B cell (primary cell): ENCODE results near the gene ARHGAP30. TPM values are rescaled to one million over a fixed set of nuclear protein-coding genes. Genes with fewer than 3 reads are reported as not detected.

Experiments
- ATAC-seq: fragments of 200-7000 bp; cut with Tn5 transposase; one replicate; pipeline ENCODE4 v1.10.0; 2021; ENCODE audit warnings: low read depth, mild to moderate bottlenecking, moderate number of reproducible peaks, moderate library complexity
- CTCF ChIA-PET: fragments of 350-600 bp; sonication (Branson Sonifier 250); formaldehyde crosslinking; loops from one replicate; lab custom pipeline; 2021; ENCODE audit warnings: antibody characterized with exemption, inconsistent platforms; lab: Charles Lee
- POLR2A ChIA-PET: fragments of 350-600 bp; sonication (Branson Sonifier 250); formaldehyde crosslinking; loops from one replicate; lab custom pipeline; 2021; ENCODE audit warnings: antibody characterized with exemption; lab: Charles Lee
- DNase-seq: peaks from one replicate; pipeline ENCODE4 v3.0.0; 2013
- H2AFZ ChIP-seq: 2 replicates; pipeline ENCODE4 v1.6.1; 2012; ENCODE audit warnings: mild to moderate bottlenecking, low read depth, low read length; ENCODE audit not compliant: insufficient read depth, poor library complexity, severe bottlenecking
- H3K27ac ChIP-seq, 2 donors: 1 replicate in 1 of 2; 2 replicates in 1 of 2; pipeline ENCODE4 v1.5.1; 2012 to 2013; ENCODE audit warnings: low read length in 2 of 2, mild to moderate bottlenecking in 2 of 2, moderate library complexity in 1 of 2
- H3K27me3 ChIP-seq, 4 experiments: fragments of 200-600 bp in 1 of 4; sonication (generic) in 1 of 4; replicated peaks in 1 of 4; 1 replicate in 2 of 4; 2 replicates in 2 of 4; pipeline versions ENCODE4 v1.6.1 to v1.7.0; 2013 to 2016; ENCODE audit warnings: low read length in 3 of 4, mild to moderate bottlenecking in 2 of 4, mixed read lengths in 1 of 4, moderate library complexity in 1 of 4; ENCODE audit not compliant: insufficient read depth in 4 of 4, control insufficient read depth in 3 of 4; ENCODE audit errors: control extremely low read depth in 1 of 4
- H3K36me3 ChIP-seq, 2 experiments: replicated peaks in 1 of 2; 1 replicate in 1 of 2; 2 replicates in 1 of 2; pipeline versions ENCODE4 v1.6.1 to v1.7.1; 2013; ENCODE audit warnings: low read length in 1 of 2; ENCODE audit not compliant: insufficient read depth in 2 of 2, control insufficient read depth in 1 of 2; ENCODE audit errors: control extremely low read depth in 1 of 2, extremely low read depth in 1 of 2
- H3K4me1 ChIP-seq, 2 donors: fragments of 200-600 bp in 1 of 2; sonication (generic) in 1 of 2; 1 replicate in 1 of 2; 2 replicates in 1 of 2; pipeline versions ENCODE4 v1.5.1 to v1.6.1; 2013 to 2017; ENCODE audit warnings: low read length in 2 of 2; ENCODE audit not compliant: control insufficient read depth in 2 of 2, insufficient read depth in 2 of 2
- H3K4me2 ChIP-seq: replicated peaks from 2 replicates; pipeline ENCODE3; 2012; ENCODE audit warnings: mild to moderate bottlenecking, low read depth, low read length; ENCODE audit not compliant: poor library complexity, severe bottlenecking
- H3K4me3 ChIP-seq, 5 experiments: fragments of 200-600 bp in 1 of 5; sonication (generic) in 1 of 5; 1 replicate in 3 of 5; 2 replicates in 2 of 5; pipeline versions ENCODE4 v1.5.1 to v1.7.0; 2011 to 2016; ENCODE audit warnings: low read length in 4 of 5, mild to moderate bottlenecking in 4 of 5, low read depth in 2 of 5, control low read depth in 1 of 5, moderate library complexity in 1 of 5; ENCODE audit not compliant: insufficient read depth in 1 of 5; ENCODE audit errors: control extremely low read depth in 1 of 5, extremely low read depth in 1 of 5
- H3K79me2 ChIP-seq: fragments of 200-600 bp; sonication (generic); one replicate; pipeline ENCODE4 v1.6.0; 2016; ENCODE audit warnings: low read length; ENCODE audit not compliant: control insufficient read depth, insufficient read depth
- H3K9ac ChIP-seq: fragments of 200-600 bp; sonication (generic); 2 replicates; pipeline ENCODE4 v1.6.1; 2017; ENCODE audit warnings: mild to moderate bottlenecking, low read length, moderate library complexity
- H3K9me3 ChIP-seq, 3 donors: one replicate each; pipeline versions ENCODE4 v1.6.1 to v1.7.1; 2013; ENCODE audit warnings: low read length in 2 of 3; ENCODE audit not compliant: control insufficient read depth in 2 of 3, insufficient read depth in 1 of 3; ENCODE audit errors: control extremely low read depth in 1 of 3
- H4K20me1 ChIP-seq: 2 replicates; pipeline ENCODE4 v1.6.0; 2012; ENCODE audit warnings: mild to moderate bottlenecking, low read length; ENCODE audit not compliant: insufficient read depth, control insufficient read depth, poor library complexity, severe bottlenecking
- H3K27ac Mint-ChIP-seq: one replicate; pipeline ENCODE4 v1.8.0; 2021; ENCODE audit warnings: mixed read lengths
- H3K27me3 Mint-ChIP-seq: one replicate; pipeline ENCODE4 v1.8.0; 2021; ENCODE audit warnings: mixed read lengths
- H3K4me1 Mint-ChIP-seq: one replicate; pipeline ENCODE4 v1.8.0; 2021; ENCODE audit warnings: mixed read lengths
- H3K4me3 Mint-ChIP-seq: one replicate; pipeline ENCODE4 v1.8.0; 2021; ENCODE audit warnings: mixed read lengths
- H3K9me3 Mint-ChIP-seq: one replicate; pipeline ENCODE4 v1.8.0; 2022; ENCODE audit warnings: mixed read lengths; ENCODE audit not compliant: insufficient read depth
- EZH2 ChIP-seq: IDR thresholded peaks from 2 replicates; pipeline ENCODE4 v1.6.1; 2012; ENCODE audit warnings: borderline replicate concordance, low read depth, mild to moderate bottlenecking, moderate library complexity, low read length; ENCODE audit not compliant: insufficient read depth, poor library complexity, severe bottlenecking
- WGBS: methylation state at CpG from one replicate; pipeline ENCODE4 v1.1.5; 2013; ENCODE audit warnings: missing lambda C conversion rate; ENCODE audit not compliant: insufficient coverage; 5-methylcytosine and 5-hydroxymethylcytosine counted together
- intact Hi-C: fragments of 100-400 bp; cut with micrococcal nuclease; formaldehyde crosslinking; loops from one replicate; pipeline ENCODE4 v1.10.0; 2022
- polyA plus RNA-seq: library from polyadenylated mRNA; depleted of rRNA; stranded (reverse); fragments of >200 nt; gene quantifications from 2 replicates; pipeline ENCODE4 v1.2.3, GENCODE V29; 2012
- total RNA-seq, 2 donors: library from RNA; stranded (reverse); fragments of 120-200 nt in 1 of 2; gene quantifications; 1 replicate in 1 of 2; 2 replicates in 1 of 2; pipeline versions ENCODE4 v1.2.3 to v1.2.4, GENCODE V29; 2013 to 2022
- TF ChIP-seq, protein P1 (sequence below): fragments of 200-600 bp; IDR thresholded peaks from one replicate; pipeline ENCODE4 v1.8.0; 2022; ENCODE audit warnings: antibody characterized with exemption, mild to moderate bottlenecking

Gene ARHGAP30
- total and polyA plus RNA-seq, 2 donors (not counting 1 experiment from before 2014, with no cell fraction given), result 122 to 146 TPM

- Histone ChIP-seq H4K20me1 (no peaks in the 10 kb centered on the region), H2AFZ (no peak overlapping the region), H3K27me3 (no peaks in the 10 kb centered on the region), H3K4me2 (no peak overlapping the region), H3K27ac (no peak overlapping the region), H3K79me2 (no peaks in the 10 kb centered on the region), H3K4me3 (no peak overlapping the region), H3K36me3 (no peaks in the 10 kb centered on the region), H3K4me1 (no peaks in the 10 kb centered on the region), H3K9ac (no peak overlapping the region), H3K9me3 (no peaks in the 10 kb centered on the region)
- WGBS, result 90% methylated on average over 1 of the region's 2 CpGs
- CTCF ChIA-PET, result interaction anchor here (1.1 kb wide), 1 partner anchor 14 kb away, joined by 4 read pairs; no protein-coding TSS in a partner anchor
- ATAC-seq (no peak), DNase-seq (no peak)
- TF ChIP-seq, protein P1, sequence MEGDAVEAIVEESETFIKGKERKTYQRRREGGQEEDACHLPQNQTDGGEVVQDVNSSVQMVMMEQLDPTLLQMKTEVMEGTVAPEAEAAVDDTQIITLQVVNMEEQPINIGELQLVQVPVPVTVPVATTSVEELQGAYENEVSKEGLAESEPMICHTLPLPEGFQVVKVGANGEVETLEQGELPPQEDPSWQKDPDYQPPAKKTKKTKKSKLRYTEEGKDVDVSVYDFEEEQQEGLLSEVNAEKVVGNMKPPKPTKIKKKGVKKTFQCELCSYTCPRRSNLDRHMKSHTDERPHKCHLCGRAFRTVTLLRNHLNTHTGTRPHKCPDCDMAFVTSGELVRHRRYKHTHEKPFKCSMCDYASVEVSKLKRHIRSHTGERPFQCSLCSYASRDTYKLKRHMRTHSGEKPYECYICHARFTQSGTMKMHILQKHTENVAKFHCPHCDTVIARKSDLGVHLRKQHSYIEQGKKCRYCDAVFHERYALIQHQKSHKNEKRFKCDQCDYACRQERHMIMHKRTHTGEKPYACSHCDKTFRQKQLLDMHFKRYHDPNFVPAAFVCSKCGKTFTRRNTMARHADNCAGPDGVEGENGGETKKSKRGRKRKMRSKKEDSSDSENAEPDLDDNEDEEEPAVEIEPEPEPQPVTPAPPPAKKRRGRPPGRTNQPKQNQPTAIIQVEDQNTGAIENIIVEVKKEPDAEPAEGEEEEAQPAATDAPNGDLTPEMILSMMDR, result no peak
- TF ChIP-seq EZH2, result no peak
- H3K4me3 Mint-ChIP-seq, result no peak overlapping the region
- H3K9me3 Mint-ChIP-seq, result no peaks in the 10 kb centered on the region
- no peaks in the 10 kb centered on the region for H3K4me1 Mint-ChIP-seq
- H3K27me3 Mint-ChIP-seq, result peaks cover 7% of the 10 kb centered on the region
- intact Hi-C loops, result no loop called here
- POLR2A ChIA-PET, result no interaction called here
- no peak overlapping the region for H3K27ac Mint-ChIP-seq
These were observed 15.5 kb upstream of the ARHGAP30 start for GRCh38 chr1:161085165-161085564.

- DNase-seq (no peak), ATAC-seq (no peak)
- H3K27me3 Mint-ChIP-seq, result peaks cover 7% of the 10 kb centered on the region
- WGBS, result no CpG with 5 or more reads among the region's 1 CpG
- Histone ChIP-seq H3K27ac (no peak overlapping the region), H3K4me3 (no peak overlapping the region), H3K79me2 (no peaks in the 10 kb centered on the region), H3K4me1 (no peaks in the 10 kb centered on the region), H3K9me3 (no peaks in the 10 kb centered on the region), H3K4me2 (no peak overlapping the region), H3K36me3 (no peaks in the 10 kb centered on the region), H3K27me3 (no peaks in the 10 kb centered on the region), H2AFZ (no peak overlapping the region), H4K20me1 (no peaks in the 10 kb centered on the region), H3K9ac (no peak overlapping the region)
- TF ChIP-seq, protein P1, result no peak
- TF ChIP-seq EZH2, result no peak
- H3K4me1 Mint-ChIP-seq, result no peaks in the 10 kb centered on the region
- ChIA-PET POLR2A (no interaction called here), CTCF (interaction anchor here (1.1 kb wide), 1 partner anchor 14 kb away, joined by 4 read pairs; no protein-coding TSS in a partner anchor)
- H3K27ac Mint-ChIP-seq, result no peak overlapping the region
- intact Hi-C loops, result no loop called here
- H3K4me3 Mint-ChIP-seq, result no peak overlapping the region
- no peaks in the 10 kb centered on the region for H3K9me3 Mint-ChIP-seq
These were observed 14.9 kb upstream of the ARHGAP30 start for GRCh38 chr1:161084597-161084988.
